ENCODE data around the gene MATR3. TPM values are rescaled to one million over a fixed set of nuclear protein-coding genes. Genes with fewer than 3 reads are reported as not detected.

Gene MATR3
- total RNA-seq, 3 donors from 2014 or later, result 213 to 349 (median 279) TPM

GRCh38 chr5:139262742-139263445 is 30.6 kb upstream of the MATR3 start:
- Histone ChIP-seq H3K4me3 (no peak overlapping the region), H3K9me3 (no peaks in the 10 kb centered on the region), H3K27me3 (no peaks in the 10 kb centered on the region), H3K36me3 (no peaks in the 10 kb centered on the region), H3K27ac (no peak overlapping the region), H3K4me1 (no peaks in the 10 kb centered on the region)
- DNase-seq (ENCODE audit: low spot score in 2 of 2), result peak; percentile 82 to 86
- TF ChIP-seq CTCF (IDR thresholded peaks at IDR 0.05) (peak; percentile 52 to 90 (median 89)), POLR2A (IDR thresholded peaks at IDR 0.05) (no peak), POLR2AphosphoS5 (IDR thresholded peaks at IDR 0.05) (peak; percentile 49 to 75 (median 72))
- intact Hi-C loops (cut with DNase I; ENCODE audit: low total_unique reads), result loop anchor here (10.0 kb wide), 1 partner anchor 688 kb away; the partner anchor contains the start of gene HSPA9

GRCh38 chr5:139263536-139263935 is 30.0 kb upstream of the MATR3 start:
- Histone ChIP-seq H3K4me1 (no peaks in the 10 kb centered on the region), H3K27me3 (no peaks in the 10 kb centered on the region), H3K4me3 (no peak overlapping the region), H3K36me3 (no peaks in the 10 kb centered on the region), H3K27ac (no peak overlapping the region), H3K9me3 (no peaks in the 10 kb centered on the region)
- intact Hi-C loops (cut with DNase I; ENCODE audit: low total_unique reads), result loop anchor here (10.0 kb wide), 1 partner anchor 689 kb away; the partner anchor contains the start of gene HSPA9
- TF ChIP-seq POLR2A (IDR thresholded peaks at IDR 0.05), result no peak
- TF ChIP-seq CTCF (IDR thresholded peaks at IDR 0.05), result no peak
- TF ChIP-seq POLR2AphosphoS5 (IDR thresholded peaks at IDR 0.05), result no peak
- no peak for DNase-seq (ENCODE audit: low spot score in 2 of 2)

- no peaks in the 10 kb centered on the region for H3K36me3 ChIP-seq
- H3K4me3 ChIP-seq, result no peak overlapping the region
- H3K4me1 ChIP-seq, result no peaks in the 10 kb centered on the region
- intact Hi-C loops (cut with DNase I; ENCODE audit: low total_unique reads), result loop anchor here (10.0 kb wide), 1 partner anchor 689 kb away; the partner anchor contains the start of gene HSPA9
- no peaks in the 10 kb centered on the region for H3K27me3 ChIP-seq
- H3K9me3 ChIP-seq, result no peaks in the 10 kb centered on the region
- no peak for DNase-seq (ENCODE audit: low spot score in 2 of 2)
- H3K27ac ChIP-seq, result no peak overlapping the region
- TF ChIP-seq CTCF (IDR thresholded peaks at IDR 0.05) (no peak), POLR2AphosphoS5 (IDR thresholded peaks at IDR 0.05) (no peak), POLR2A (IDR thresholded peaks at IDR 0.05) (no peak)
Measured at GRCh38 chr5:139263946-139264345, 29.6 kb upstream of the MATR3 start.

- H3K27me3 ChIP-seq, result no peaks in the 10 kb centered on the region
- no peak overlapping the region for H3K27ac ChIP-seq
- intact Hi-C loops (cut with DNase I; ENCODE audit: low total_unique reads), result loop anchor here (10.0 kb wide), 1 partner anchor 690 kb away; the partner anchor contains the start of gene HSPA9
- H3K4me3 ChIP-seq, result no peak overlapping the region
- H3K36me3 ChIP-seq, result no peaks in the 10 kb centered on the region
- no peaks in the 10 kb centered on the region for H3K9me3 ChIP-seq
- no peak for DNase-seq (ENCODE audit: low spot score in 2 of 2)
- no peaks in the 10 kb centered on the region for H3K4me1 ChIP-seq
- TF ChIP-seq CTCF (IDR thresholded peaks at IDR 0.05), result no peak
- TF ChIP-seq POLR2AphosphoS5 (IDR thresholded peaks at IDR 0.05), result no peak
- no peak for TF ChIP-seq POLR2A (IDR thresholded peaks at IDR 0.05)
Measured at GRCh38 chr5:139265001-139265400, 28.5 kb upstream of the MATR3 start.

GRCh38 chr5:139266236-139266635 is 27.3 kb upstream of the MATR3 start:
- Histone ChIP-seq H3K27me3 (no peaks in the 10 kb centered on the region), H3K4me3 (no peak overlapping the region), H3K4me1 (no peaks in the 10 kb centered on the region), H3K9me3 (no peaks in the 10 kb centered on the region), H3K36me3 (no peaks in the 10 kb centered on the region), H3K27ac (no peak overlapping the region)
- DNase-seq (ENCODE audit: low spot score in 2 of 2), result no peak
- no peak for TF ChIP-seq POLR2A (IDR thresholded peaks at IDR 0.05)
- TF ChIP-seq POLR2AphosphoS5 (IDR thresholded peaks at IDR 0.05), result no peak
- no peak for TF ChIP-seq CTCF (IDR thresholded peaks at IDR 0.05)
- intact Hi-C loops (cut with DNase I; ENCODE audit: low total_unique reads), result loop anchor here (10.0 kb wide), 1 partner anchor 691 kb away; the partner anchor contains the start of gene HSPA9

Data from breast epithelium (tissue), 4 donors.